GM19328 (cell line): Measurements from ENCODE around the gene KRTAP4-9.
"Not testable (repeated sequence)": the region's sequence is repeated elsewhere in the genome, so short reads cannot be mapped to it uniquely, and the experiment has no call there.

Experiments used
- ATAC-seq: cut with Tn5 transposase; IDR thresholded peaks from one replicate; pipeline ENCODE4 v1.9.1; 2021; ENCODE audit warnings: mild to moderate bottlenecking, moderate library complexity; ENCODE audit not compliant: unreplicated experiment

KRTAP4-9 gene

DNA sequence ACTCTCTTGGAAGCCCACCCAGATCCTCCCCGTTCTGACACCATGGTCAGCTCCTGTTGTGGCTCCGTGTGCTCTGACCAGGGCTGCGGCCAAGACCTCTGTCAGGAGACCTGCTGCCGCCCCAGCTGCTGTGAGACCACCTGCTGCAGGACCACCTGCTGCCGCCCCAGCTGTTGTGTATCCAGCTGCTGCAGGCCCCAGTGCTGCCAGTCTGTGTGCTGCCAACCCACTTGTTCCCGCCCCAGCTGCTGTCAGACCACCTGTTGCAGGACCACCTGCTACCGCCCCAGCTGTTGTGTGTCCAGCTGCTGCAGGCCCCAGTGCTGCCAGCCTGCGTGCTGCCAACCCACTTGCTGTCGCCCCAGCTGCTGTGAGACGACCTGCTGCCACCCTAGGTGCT is at the start of gene KRTAP4-9:
Gene KRTAP4-9 (plus strand): TSS at position 43 of the 400 bp plus-strand sequence. CDS start 0 bp downstream, at position 43.
- not testable (repeated sequence) for ATAC-seq

DNA sequence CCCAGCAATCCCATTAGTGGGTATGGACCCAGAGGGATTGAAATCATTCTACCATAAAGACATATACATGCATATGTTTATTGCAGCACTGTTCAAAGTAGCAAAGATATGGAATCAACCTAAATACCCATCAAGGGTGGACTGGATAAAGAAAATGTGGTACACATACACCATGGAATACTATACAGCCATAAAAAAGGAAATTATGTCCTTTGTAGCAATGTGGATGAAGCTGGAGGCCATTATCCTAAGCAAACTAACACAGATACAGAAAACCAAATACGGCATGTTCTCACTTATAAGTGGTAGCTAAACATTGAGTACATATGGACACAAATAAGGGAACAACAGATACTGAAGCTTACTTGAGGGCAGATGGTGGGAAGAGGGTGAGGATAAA is 47.6 kb upstream of the KRTAP4-9 start:
- no peak for ATAC-seq

DNA sequence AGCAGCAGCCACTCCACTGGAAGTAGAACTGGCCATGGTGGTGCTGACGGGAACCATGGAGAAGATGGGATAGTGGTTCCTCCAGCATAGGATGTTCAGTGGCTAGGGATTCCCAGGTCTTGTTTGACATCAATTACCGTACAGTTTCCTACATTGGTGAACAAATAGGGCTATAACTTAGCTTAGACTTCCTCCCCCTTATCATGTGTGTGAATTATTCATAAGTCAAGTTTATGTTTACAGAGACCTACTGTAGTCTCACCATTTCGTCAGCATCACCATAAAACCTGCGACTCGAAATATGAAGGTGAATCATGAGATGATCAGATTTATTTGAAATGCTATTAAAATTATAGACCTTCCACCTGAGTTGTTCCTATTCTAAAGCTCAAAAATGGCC is 46.4 kb upstream of the KRTAP4-9 start:
- no peak for ATAC-seq

DNA sequence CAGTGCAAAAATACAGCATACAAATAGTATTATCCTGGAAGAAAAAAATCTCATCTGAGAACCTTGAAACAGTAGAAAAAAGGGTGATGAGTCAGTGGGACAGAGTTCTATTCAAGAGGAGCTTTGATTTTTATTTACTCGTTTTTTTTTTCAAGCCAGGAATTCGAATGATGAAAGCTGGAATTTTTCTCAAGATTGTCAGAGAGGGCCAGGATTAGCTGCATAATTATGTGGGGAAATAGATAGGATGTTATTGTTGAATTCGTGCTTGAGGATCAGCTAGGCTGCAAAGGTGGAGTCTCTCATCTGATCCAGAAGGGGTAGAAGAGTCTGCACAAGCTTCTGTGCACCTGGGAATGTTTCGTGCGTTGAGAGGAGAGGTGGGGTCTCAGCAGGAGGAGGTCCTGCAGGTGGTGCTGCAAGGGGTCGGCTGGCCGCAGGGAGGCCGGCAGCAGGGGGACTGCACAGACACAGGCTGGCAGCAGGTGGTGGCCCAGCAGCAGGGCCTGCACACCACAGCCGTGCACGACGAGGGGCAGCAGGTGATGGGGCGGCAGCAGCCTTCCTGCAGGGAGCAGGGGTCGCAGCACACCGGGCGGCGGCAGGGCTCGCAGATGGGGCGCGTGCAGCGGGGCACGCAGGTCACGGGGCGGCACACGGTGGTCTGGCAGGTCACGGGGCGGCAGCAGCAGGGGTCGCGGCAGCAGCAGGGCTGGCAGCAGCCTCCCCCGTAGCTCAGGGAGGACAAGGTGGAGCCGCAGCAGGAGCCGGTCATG is 45.7 kb upstream of the KRTAP4-9 start:
- not testable (repeated sequence) for ATAC-seq

DNA sequence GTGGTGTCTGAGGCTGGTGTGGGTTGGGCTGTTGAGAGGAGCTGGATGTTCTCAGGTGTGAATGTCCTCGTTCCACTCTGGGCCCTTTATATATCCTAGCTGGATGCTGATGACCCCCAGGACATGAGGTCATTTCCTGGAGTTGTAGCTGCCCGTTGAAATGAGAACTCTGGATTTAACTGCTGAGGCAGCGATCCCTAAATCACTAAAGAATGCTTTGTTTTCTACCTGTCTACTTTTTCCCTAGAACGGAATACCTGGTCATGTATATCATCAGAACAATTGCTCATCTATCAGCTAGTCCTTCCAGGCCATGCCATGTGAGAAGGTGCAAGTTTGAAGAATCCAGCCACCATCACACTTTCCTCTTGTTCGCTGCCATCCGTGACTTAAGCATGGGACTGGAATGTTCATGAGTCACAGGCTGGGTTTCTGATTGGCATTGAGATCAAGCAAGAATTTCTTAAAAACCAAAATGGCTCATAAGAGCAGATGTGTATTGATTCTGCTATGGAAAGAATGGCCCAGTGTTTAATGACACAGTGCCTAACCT is 45.1 kb upstream of the KRTAP4-9 start, which contains the start of gene KRTAP2-3:
Gene KRTAP2-3 (minus strand): TSS at position 63 of the 553 bp plus-strand sequence. CDS start 64 bp downstream, outside the sequence.
- no peak for ATAC-seq

DNA sequence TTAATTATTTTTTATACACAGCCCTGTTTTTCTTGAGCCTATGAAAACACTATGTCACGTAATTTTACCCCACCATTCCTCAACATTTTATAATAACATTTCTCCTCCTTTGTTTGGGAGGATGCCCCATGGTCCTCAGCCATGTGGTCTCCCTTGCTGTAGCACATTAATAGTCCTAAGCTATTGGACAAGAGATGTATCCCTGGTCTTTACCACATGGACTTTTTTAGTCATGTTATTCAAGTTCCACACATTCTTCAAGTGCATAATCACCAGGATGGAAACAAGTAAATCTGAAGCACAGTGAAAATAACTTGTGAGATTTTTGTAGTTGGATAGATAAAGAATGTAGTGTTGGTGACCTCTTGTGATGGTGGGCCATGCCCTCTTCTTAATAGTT is 43.2 kb upstream of the KRTAP4-9 start:
- ATAC-seq = no peak

DNA sequence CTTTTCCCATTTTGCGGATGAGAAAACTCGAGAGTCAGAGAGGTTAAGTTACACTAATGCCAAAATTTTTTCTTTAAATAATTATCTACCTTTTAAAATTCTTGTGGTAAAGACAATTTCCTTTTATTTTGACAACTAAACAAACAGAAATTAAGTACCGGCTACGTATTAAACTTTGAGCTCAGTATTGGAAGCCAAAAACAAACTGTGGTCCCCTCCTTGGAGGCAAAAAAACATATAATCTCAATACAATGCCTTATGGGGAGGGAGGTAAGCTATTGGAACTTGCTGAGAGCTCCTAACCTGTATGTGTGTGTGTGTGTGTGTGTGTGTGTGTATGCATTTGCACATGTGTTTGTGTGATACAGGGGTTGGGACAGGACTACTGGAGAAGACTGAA is 41.7 kb upstream of the KRTAP4-9 start:
- ATAC-seq = no peak

DNA sequence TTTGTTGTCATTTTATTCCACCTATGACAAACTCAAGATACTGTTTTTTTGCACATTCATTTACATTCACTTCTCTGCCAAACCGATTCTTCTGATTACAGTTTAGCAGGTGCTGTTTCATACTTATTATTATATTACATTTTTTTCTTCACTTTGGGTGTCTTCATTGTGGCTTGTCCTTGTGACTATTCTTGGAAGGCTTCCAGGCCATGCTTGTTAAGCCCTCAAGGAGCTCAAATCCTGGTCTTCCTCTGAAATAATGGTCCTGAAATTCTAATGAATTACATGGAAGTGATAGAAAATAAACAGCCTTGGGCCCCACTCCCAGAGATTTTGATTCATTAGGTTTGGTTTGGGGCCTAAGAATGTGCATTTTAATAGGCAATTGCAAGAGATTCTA is 40.9 kb upstream of the KRTAP4-9 start:
- no peak for ATAC-seq

DNA sequence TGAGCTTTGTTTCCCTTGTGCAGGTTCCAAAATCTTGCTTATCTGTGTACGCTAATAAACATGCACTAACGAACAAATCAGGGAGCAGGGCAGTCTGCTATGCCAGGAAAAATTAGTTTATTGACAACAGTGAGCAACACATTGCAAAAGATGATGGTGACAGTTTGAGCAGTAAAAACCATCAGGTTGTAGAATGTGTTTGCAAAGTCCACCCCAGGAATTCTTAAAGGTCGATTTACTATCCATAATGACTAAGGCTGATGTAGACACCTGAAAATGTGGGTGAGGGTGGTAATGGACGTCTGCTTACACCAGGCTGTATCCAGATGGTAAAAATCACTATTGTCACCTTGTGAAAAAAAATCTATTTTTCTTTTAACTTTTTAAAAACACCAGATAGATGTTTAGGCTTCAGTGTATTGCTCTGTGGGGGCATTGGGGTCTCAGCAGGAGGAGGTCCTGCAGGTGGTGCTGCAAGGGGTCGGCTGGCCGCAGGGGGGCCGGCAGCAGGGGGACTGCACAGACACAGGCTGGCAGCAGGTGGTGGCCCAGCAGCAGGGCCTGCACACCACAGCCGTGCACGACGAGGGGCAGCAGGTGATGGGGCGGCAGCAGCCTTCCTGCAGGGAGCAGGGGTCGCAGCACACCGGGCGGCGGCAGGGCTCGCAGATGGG is 40.0 kb upstream of the KRTAP4-9 start:
- not testable (repeated sequence) for ATAC-seq

DNA sequence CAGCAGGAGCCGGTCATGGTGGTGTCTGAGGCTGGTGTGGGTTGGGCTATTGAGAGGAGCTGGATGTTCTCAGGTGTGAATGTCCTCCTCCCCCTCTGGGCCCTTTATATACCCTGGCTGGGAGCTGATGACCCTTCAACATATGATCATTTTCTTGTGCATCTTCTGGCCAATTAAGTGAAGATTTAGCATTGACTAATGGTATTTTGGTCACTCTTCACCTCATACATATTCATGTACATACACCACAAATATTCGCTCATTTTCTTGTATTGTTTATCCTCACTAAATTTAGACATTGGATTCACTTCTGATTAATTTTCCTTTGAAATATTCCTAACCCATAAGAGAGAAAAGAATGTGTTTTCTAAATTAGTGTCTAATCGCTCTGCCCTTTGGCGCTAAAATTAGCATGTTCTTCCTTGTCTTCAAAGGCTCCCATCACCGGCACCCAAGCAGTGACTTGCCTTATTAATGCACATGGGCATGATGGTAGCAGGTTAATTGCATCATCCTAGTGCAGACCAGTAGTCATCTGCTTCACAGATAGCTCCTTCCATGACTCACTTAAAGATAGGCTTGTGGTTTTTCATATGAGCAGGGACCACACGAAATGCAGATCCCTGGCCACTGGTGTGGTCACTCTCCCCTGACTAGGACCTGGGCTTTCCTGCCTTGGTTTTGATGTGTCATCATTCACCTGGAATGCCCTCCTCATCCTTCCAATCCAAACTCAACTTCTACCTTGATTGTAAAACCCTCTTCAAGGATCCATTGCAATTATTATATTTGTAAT is 39.2 kb upstream of the KRTAP4-9 start, which contains the start of gene KRTAP2-4:
Gene KRTAP2-4 (minus strand): TSS at position 51 of the 796 bp plus-strand sequence. CDS start 34 bp downstream, at position 17.
- ATAC-seq = no peak

DNA sequence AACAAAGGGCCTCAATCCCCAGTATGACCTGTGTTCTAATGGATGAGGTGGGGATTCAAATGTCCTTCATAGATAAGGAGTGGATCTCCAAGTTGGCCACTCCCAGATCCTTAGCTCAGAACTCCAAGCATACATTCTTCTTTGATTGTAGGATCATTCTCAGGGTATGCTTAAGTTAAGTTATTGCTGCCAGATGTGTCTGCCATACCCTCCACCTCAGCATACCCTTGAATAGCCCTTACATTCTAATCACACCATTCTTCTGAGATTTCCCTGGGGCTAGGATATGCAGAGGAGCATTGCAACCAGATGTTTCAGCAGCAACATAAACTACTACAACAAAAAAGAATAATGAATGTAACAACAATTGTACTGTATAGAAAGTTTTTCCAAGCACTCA is 37.9 kb upstream of the KRTAP4-9 start:
- no peak for ATAC-seq

DNA sequence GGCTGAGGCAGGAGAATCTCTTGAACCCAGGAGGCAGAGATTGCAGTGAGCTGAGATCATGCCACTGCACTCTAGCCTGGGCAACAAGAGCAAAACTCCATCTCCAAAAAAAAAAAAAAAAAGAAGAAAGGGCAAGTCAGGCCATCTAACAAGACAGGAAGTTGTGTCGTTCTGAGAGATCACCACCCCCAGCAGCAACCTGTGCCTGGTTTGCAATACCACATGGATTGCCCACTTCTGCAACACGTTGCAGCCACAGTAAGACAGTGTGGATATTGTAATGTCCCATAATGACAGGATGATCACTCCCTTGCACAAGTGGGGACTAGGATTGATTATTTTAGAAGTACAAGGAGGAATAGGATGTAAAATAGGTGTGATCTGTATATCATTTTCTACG is 36.2 kb upstream of the KRTAP4-9 start:
- ATAC-seq = no peak

DNA sequence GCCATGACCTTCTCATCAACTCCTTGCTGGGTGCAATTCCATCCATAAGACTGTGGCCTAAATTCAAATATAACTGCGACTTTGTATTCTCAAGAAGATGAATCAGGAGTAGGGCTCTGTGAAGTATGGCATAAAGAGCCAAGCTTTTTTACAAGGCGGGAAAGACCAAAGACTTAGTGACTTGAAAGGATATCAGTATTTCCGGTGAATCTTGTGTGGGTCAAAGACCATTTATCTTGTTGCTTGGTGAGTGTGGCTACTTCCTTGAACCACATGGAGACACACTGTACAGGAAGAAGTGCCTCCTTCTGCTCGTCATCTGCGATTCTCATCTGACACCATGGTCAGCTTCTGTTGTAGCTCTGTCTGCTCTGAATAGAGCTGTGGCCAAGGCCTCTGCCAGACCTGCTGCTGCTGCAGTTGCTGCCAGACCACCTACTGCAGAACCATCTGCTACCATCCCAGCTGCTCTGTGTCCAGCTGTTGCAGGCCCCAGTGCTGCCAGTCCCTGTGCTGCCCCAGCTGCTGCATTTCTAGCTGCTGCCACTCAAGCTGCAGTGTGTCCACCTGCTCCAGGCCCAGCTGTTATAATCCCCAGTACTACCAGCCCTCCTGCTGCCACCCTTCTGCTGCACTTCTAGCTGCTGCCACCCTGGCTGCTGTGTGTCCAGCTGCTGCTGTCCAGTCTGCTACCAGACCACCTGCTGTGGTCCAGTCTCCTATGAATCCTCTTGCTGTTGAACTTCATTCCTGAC is 33.4 kb upstream of the KRTAP4-9 start:
- no peak for ATAC-seq

DNA sequence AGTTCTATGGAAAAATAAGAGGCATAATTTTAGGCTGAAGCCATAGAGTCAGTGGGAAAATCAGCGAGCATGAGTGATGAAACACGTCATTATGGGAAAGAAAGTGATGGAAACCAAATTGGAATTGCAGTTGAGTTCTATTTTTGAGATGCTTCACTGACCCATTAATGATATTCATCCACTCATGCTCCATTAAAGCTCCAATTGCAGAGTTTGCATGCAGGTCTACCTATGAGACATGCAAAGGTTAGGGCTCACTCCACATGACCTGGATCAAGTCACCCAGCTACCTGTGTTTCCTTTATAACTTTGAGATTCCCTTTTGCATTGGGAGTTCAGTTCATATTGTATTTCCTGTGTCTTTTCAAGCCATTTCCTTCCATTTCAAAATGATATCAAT is 31.5 kb upstream of the KRTAP4-9 start:
- no peak for ATAC-seq

DNA sequence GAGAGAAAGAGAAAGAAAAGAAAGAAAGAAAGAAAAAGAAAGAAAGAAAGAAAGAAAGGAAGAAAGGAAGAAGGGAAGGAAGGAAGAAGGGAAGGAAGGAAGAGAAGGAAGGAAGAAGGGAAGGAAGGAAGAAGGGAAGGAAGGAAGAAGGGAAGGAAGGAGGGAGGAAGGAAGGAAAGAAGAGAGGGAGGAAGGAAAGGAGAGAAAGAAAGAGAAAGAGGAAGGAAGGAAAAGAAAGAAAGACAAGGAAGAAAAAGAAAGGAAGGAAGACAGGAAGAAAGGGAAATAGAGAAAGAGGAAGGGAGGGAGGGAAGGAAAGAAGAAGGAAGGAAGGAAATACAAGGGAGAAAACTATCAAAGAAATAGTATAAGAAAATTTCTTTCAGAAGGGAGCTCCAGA is 28.4 kb upstream of the KRTAP4-9 start:
- no peak for ATAC-seq

DNA sequence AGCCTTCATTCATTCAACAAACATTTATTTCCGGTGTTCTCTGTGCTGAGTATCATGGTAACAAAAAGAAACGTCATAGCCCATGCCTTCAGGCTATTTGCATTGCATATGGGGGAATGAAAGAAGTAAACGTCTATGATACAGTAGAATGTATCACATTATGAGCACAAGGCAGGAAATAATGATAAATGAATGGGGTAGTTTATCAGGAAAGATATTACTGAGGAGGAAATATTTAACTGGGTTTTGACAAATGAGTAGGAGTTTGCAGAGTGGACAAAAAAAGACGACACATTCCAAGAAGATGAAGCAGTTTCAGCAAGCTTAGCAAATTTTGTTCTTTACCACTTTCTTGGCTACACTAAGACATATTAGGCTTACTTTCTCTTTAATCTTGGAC is 22.6 kb upstream of the KRTAP4-9 start:
- no peak for ATAC-seq

DNA sequence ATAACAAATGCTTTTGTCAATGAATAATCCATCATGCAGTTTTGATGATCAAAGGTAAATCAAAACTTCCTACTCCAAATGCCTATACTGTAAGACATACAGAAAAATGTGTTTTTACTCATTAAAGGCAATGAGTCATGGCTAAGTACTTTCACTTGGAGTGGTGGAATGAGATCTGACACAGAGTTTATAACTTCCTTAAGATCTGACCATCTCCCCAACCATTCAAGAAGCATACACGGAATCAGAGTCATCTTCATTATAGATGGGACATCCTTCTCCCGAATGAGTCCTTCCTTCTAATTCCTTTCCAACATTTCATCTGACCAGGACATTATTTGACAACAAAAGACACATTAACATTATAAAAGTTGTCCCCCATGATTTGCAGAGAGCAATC is 21.8 kb upstream of the KRTAP4-9 start:
- ATAC-seq = not testable (repeated sequence)

DNA sequence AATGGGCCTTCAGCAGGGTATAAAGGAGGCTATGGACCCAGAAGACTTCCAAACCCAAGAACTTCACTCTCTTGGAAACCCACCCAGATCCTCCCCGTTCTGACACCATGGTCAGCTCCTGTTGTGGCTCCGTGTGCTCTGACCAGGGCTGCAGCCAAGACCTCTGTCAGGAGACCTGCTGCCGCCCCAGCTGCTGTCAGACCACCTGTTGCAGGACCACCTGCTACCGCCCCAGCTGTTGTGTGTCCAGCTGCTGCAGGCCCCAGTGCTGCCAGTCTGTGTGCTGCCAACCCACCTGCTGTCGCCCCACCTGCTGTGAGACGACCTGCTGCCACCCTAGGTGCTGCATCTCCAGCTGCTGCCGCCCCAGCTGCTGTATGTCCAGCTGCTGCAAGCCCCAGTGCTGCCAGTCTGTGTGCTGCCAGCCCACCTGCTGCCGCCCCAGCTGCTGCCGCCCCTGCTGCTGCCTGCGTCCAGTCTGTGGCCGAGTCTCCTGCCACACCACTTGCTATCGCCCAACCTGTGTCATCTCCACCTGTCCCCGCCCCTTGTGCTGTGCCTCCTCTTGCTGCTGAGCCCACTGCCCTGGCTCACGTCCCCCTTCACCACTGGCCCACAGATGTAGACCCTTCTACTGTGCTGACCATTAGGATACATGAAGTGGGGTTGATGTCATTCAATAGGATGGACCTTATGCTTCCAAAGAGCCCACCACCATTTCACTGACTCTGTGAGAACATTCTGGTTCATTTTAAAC is 20.9 kb upstream of the KRTAP4-9 start, which contains the start of gene KRTAP4-7:
Gene KRTAP4-7 (plus strand): TSS at position 51 of the 757 bp plus-strand sequence. CDS start 57 bp downstream, at position 108.
- not testable (repeated sequence) for ATAC-seq

DNA sequence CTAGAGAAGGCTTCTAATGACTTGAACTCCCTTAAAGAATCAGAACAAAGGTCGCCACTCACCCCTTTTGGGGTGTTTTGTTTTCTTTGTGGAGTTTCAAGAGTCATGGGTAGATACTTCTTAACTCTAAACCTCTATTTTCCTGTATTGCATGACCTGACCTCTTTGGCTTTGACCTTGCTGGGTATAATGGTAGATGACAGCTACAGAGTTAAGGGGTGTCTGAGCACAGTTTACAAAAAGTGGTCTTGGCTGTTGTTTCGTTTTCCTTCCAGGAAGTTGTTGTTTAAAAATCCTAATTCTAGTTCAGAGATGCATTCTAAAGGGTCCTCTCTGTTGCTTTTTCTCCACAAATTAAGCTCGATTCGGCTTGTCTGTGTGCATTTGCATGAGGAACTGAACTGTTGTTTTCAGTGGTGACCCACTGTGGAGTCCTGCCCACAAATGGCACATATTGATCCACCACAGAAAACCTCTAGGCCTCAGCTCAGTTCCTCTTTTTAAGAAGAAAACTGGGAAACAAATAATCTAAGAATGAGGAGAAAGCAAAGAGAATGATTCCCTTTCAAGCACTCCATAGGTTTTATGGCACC is 16.3 kb upstream of the KRTAP4-9 start:
- ATAC-seq = not testable (repeated sequence)
